Measurements from ENCODE around the gene ADH1A. TPM values are rescaled to one million over a fixed set of nuclear protein-coding genes. Genes with fewer than 3 reads are reported as not detected.
"Not testable (repeated sequence)": the region's sequence is repeated elsewhere in the genome, so short reads cannot be mapped to it uniquely, and the experiment has no call there.

ADH1A gene
- total RNA-seq, result not detected

DNA sequence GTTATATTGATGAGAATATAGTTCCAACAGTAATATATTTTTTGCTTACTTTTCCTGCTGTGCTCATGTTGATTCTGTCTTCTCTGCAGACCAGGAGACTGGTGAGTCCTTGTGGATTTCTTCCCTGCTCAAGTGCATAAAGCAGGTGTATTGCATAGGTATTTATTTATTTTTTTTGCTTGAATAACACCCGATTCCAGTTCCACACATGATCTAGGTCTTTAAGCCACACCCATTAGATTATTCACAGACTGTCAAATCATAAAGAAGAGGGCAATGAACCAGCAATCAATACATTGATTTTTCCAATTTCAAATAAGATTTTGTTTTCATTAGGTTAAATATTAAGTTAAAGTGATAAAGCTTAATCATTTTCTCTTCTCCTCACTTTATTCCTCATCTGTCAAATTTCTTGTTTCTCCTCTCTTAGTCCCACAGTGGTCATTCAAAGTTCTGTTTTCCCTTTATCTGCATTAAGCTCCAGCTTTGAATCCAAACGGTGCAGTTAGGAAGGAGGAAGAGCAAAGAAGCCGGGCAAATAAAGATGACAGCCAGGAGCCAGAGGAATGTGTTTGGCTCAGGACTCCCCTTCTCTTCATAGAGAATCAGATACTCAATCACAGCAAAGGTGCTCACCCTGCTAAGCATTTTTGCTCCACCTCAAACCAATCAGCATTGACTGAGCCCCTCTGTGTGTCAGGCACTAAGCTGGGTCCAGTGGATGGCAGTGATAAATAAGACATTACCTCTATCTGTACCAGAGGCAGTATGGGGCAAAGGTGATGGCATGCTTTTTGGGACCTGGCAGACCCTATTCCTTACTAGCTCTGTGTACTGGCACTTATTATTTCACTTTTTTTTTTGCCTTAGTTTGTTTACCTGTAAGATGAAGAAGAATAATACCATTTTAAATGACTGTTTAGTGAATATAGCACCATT is at the start of gene ADH1A:
Gene ADH1A (minus strand): TSS at position 138 of the 939 bp plus-strand sequence. CDS start 71 bp downstream, at position 67.
- Mint-ChIP-seq H3K4me1 (no peaks in the 10 kb centered on the region), H3K4me3 (no peak within 1 kb of the TSS), H3K9me3 (peaks cover 13% of the 10 kb centered on the region), H3K36me3 (ENCODE audit: low read depth) (no peaks in the 10 kb centered on the region), H3K27me3 (peaks cover 11% of the 10 kb centered on the region), H3K27ac (no peak within 1 kb of the TSS)
- ATAC-seq (replicated peaks), result no peak

DNA sequence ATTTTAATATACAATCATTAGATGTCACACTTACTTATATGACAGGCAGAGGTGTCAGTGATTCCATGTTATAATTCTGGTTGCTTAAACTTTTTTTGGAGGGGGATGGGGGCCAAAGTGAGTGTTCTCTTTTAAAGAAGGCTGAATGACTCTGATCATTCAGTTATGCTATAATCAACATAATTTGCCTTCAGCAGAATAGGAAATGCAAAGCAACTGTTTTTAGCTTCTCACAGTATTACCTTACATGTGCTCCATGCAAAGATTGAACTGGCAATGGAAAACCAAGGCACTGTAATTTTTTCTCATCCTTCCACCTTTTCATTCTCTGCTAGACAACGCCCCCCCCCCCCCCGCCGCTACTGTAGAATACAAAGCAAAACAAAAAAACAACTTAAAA is 48.4 kb upstream of the ADH1A start:
- H3K27me3 Mint-ChIP-seq, result peaks cover 6% of the 10 kb centered on the region
- ATAC-seq (replicated peaks), result no peak
- no peaks in the 10 kb centered on the region for H3K9me3 Mint-ChIP-seq
- H3K4me3 Mint-ChIP-seq, result no peak overlapping the region
- H3K4me1 Mint-ChIP-seq, result no peaks in the 10 kb centered on the region
- no peak overlapping the region for H3K27ac Mint-ChIP-seq
- no peaks in the 10 kb centered on the region for H3K36me3 Mint-ChIP-seq (ENCODE audit: low read depth)

DNA sequence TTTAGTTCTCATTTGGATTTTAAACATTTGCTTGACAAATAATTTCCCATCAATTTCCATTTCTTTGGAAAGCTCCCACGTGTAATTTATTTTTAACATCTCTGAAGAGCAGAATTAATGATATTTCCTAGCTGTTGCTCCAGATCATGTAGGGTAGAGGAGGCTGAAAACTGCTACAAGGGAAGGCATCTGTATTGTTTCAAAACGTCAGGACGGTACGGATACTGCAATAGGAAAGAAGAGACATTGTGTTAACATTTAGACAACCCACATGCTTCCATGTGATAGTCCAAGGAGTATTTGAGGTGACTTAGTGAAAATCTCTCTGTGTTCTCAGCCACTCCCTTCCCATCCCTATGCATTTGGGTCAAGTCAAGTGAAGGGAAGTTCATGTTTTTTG is 45.8 kb upstream of the ADH1A start:
- Mint-ChIP-seq H3K4me1 (no peaks in the 10 kb centered on the region), H3K27ac (no peak overlapping the region), H3K9me3 (no peaks in the 10 kb centered on the region), H3K4me3 (no peak overlapping the region), H3K36me3 (ENCODE audit: low read depth) (no peaks in the 10 kb centered on the region), H3K27me3 (peaks cover 3% of the 10 kb centered on the region)
- ATAC-seq (replicated peaks), result no peak

DNA sequence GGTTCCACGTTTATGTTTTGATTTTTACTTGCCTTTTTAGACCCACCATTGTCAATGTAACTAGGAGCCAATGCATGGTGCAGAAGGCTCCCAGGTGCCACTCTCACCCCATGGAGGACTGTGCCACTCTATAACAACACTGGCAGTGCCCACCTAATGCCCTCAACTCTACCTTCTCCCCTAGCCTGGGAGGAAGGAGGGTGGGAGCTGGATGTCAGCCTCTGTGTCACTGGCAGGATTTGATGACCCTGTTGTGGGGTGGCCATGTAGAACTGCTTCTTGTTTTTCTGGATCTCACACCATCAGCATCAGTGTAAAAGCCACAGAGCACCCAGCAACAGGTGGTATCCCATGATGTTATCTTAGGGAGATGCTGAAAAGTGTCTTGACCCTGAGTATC is 44.1 kb upstream of the ADH1A start:
- Mint-ChIP-seq H3K27ac (no peak overlapping the region), H3K27me3 (no peaks in the 10 kb centered on the region), H3K4me1 (no peaks in the 10 kb centered on the region), H3K36me3 (ENCODE audit: low read depth) (no peaks in the 10 kb centered on the region), H3K9me3 (no peaks in the 10 kb centered on the region), H3K4me3 (no peak overlapping the region)
- no peak for ATAC-seq (replicated peaks)

DNA sequence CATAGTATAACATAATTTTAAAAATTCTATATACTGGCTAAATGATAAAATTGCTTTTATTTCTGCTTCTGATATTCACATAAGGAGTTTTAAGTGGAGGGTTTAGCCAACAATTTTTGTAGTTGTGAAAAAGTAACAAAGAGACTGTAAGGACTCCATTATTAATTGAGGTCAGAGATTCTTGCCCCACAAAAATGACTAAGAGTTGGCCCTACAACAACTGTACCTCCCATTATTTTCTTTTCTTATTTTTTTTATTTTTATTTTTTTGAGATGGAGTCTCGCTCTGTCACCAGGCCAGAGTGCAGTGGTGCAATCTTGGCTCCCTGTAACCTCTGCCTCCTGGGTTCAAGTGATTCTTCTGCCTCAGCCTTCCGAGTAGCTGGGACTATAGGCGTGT is 39.9 kb upstream of the ADH1A start:
- Mint-ChIP-seq H3K27ac (no peak overlapping the region), H3K36me3 (ENCODE audit: low read depth) (no peaks in the 10 kb centered on the region), H3K4me3 (no peak overlapping the region), H3K4me1 (no peaks in the 10 kb centered on the region), H3K9me3 (peaks cover 4% of the 10 kb centered on the region), H3K27me3 (peaks cover 6% of the 10 kb centered on the region)
- no peak for ATAC-seq (replicated peaks)

DNA sequence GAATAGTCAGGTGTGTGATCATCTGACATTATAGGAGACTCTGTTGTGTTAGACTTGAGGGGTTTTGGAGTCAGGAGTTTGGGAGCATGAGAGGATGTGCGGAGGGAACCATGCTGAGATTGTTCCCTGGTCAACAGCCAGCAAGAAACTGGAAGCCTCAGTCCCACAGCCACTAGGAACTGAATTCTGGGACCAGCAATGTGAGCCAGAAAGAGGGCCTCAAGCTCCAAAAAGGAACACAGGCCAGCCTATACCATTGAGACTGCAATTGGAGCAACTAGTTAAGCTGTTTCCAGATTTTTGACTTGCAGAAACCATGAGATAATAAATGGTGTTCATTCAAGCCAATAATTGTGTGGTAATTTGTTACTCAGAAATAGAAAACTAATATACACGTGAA is 39.1 kb upstream of the ADH1A start:
- Mint-ChIP-seq H3K4me1 (no peaks in the 10 kb centered on the region), H3K36me3 (ENCODE audit: low read depth) (no peaks in the 10 kb centered on the region), H3K27ac (no peak overlapping the region), H3K9me3 (peaks cover 4% of the 10 kb centered on the region), H3K4me3 (no peak overlapping the region), H3K27me3 (peaks cover 6% of the 10 kb centered on the region)
- ATAC-seq (replicated peaks), result no peak

DNA sequence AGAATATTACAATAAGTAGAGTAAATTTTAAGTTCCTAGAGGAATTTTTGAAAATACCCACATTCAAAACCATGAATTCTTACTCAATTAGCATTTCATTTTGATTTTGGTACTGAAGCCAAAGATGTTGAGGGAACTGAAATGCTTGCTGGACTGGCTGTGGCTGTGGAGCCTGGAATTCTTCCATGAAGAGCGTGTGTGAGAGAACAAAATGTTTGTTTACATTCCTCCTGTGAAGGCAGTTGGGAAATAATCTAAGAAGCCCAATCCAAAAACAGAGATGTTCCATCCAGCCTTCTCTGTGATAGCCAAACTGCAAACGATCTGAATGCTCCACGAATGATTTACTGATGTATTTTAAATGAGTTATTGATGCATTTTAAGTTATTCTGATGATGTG is 34.2 kb upstream of the ADH1A start:
- H3K27me3 Mint-ChIP-seq, result peaks cover 6% of the 10 kb centered on the region
- H3K36me3 Mint-ChIP-seq (ENCODE audit: low read depth), result no peaks in the 10 kb centered on the region
- no peak overlapping the region for H3K4me3 Mint-ChIP-seq
- no peak overlapping the region for H3K27ac Mint-ChIP-seq
- H3K4me1 Mint-ChIP-seq, result no peaks in the 10 kb centered on the region
- H3K9me3 Mint-ChIP-seq, result peaks cover 4% of the 10 kb centered on the region
- ATAC-seq (replicated peaks), result no peak

DNA sequence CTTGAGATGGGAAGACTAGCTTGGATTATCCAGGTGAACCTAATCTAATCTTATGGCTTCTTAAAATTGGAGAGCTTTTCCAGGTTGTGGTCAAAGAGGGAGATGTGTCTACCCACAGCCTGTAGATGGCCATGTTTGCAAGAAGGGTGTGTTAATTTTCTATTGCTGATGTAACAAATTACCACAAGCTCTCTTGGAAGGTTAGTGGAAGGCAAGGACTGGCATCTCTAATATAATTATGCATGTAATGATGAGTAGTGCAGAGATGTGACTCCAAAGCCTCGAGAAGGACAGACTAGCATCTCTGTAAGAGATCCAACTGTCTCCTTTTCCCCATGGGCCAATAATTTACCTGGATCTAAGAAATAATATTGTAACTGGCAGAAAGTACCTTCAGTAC is 33.6 kb upstream of the ADH1A start:
- Mint-ChIP-seq H3K27ac (no peak overlapping the region), H3K9me3 (peaks cover 4% of the 10 kb centered on the region), H3K4me3 (no peak overlapping the region), H3K4me1 (no peaks in the 10 kb centered on the region), H3K27me3 (peaks cover 7% of the 10 kb centered on the region), H3K36me3 (ENCODE audit: low read depth) (no peaks in the 10 kb centered on the region)
- no peak for ATAC-seq (replicated peaks)

DNA sequence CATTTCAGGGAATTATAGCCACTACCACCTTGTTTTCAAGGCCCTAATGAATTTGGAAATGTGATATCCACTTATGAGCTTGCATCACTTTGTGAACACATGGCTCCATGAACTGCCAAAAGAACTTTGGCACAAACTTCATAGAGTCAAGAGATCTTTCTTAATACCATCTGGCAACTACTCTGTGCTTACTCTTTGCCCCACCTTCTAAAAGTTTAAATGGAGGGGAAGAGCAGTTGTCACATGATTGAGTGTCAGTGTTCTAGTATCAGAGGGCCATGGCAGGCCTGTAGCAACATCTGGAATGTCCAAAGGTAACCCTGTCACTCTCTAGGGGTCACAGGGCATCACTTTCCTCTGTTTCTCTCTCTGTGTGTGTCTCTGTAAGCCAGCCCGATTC is 33.0 kb upstream of the ADH1A start:
- no peak for ATAC-seq (replicated peaks)
- Mint-ChIP-seq H3K9me3 (peaks cover 4% of the 10 kb centered on the region), H3K36me3 (ENCODE audit: low read depth) (no peaks in the 10 kb centered on the region), H3K4me3 (no peak overlapping the region), H3K27me3 (peaks cover 12% of the 10 kb centered on the region), H3K4me1 (no peaks in the 10 kb centered on the region), H3K27ac (no peak overlapping the region)

DNA sequence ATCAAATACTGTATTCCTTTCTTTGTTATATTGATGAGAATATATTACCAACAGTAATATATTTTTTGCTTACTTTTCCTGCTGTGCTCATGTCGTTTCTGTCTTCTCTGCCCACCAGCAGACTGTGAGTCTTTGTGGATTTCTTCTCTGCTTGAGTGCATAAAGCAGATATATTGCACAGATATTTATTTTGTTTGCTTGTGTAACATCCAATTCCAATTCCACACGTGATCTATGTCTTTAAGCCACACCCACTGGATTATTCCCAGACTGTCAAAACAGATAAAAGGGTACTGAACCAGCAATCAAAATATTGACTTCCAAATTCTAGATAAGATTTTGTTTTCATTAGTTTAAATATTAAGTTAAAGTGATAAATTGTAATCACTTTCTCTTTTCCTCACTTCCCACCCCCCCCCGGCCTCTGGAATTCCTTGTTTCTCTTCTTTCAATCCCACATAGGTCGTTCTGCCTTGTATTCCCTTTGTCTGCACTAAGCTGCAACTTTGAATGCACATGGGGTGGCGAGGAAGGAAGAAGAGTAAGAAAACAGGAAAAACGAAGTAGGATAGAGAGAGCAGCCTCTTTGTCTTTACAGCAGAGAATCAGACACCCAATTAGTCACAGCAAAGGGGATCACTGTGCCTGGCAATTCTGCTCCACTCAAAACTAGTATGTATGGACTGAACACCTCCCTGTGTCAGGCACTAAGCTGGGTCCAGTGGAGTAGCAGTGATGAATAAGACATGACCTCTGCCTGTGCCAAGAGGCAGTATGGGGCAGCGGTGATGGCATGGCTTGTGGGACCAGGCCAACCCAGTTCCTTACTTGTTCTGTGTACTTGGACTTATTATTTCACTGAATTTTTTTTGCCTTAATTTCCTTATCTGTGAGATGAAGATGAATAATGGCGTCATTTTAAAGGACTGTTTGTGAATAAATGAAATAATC is 30.7 kb upstream of the ADH1A start, which contains the start of gene ADH1B:
Gene ADH1B (minus strand): TSS at position 161 of the 951 bp plus-strand sequence. CDS start 70 bp downstream, at position 91.
- no peak for ATAC-seq (replicated peaks)
- Mint-ChIP-seq H3K4me1 (no peaks in the 10 kb centered on the region), H3K36me3 (ENCODE audit: low read depth) (no peaks in the 10 kb centered on the region), H3K9me3 (peaks cover 3% of the 10 kb centered on the region), H3K27me3 (peaks cover 11% of the 10 kb centered on the region), H3K4me3 (no peak within 1 kb of the TSS), H3K27ac (no peak within 1 kb of the TSS)

DNA sequence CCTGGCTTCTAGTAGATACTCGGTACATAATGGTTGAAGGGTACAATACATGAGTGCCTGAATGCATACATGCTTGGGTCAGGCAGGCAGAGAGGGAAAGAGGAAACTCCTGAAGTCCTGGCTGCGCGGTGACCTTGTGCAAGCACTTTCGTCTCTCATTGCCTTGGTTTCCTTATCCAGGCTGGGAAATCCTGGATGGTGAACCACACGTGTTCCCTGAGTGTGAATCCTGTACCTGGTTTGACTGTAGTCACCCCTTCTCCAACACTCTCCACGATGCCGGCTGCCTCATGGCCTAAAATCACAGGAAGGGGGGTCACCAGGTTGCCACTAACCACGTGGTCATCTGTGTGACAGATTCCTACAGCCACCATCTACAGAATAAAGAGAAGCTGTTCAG is 27.0 kb upstream of the ADH1A start:
- not testable (repeated sequence) for H3K4me3 Mint-ChIP-seq; H3K27me3 Mint-ChIP-seq; ATAC-seq (replicated peaks); H3K27ac Mint-ChIP-seq; H3K9me3 Mint-ChIP-seq; H3K4me1 Mint-ChIP-seq; H3K36me3 Mint-ChIP-seq (ENCODE audit: low read depth)

DNA sequence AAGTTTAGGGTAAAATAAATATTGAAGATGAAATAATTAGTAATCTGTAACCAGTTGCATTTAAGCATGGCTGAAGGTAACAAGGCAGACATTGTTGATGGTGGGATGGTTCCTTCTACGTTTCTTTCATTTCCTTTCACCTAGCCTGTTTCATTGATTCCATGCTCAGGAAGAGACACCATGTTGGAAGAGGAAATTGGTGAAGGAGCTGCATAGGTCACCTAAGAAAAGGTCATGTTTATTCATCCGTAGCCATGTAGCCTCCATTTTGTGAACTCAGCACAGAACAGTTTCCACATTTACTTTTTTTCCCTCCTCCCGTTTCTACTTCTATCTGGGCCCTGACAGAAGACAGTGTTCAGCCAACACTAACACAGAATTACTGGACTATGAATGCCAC is 26.6 kb upstream of the ADH1A start:
- Mint-ChIP-seq H3K9me3 (no peaks in the 10 kb centered on the region), H3K4me1 (no peaks in the 10 kb centered on the region), H3K27me3 (peaks cover 5% of the 10 kb centered on the region), H3K4me3 (no peak overlapping the region), H3K36me3 (ENCODE audit: low read depth) (no peaks in the 10 kb centered on the region), H3K27ac (no peak overlapping the region)
- ATAC-seq (replicated peaks), result no peak

DNA sequence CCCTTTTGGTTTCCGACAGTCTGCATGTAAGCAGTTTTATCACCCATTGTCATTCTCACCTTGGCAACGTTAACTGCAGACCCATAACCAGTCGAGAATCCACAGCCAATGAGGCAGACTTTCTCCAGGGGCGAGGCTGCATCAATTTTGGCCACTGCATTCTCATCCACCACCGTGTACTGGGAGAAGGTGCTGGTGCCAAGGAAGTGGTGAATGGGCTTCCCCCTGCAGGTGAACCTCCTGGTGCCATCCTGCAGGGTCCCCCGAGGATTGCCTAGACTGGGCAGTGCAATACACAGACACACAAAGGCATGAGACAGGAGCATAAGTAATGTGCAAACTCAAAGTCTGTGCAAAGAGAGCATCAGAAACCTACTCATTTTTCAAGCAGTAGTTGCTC is 25.1 kb upstream of the ADH1A start:
- H3K27me3 Mint-ChIP-seq, result peaks cover 5% of the 10 kb centered on the region
- ATAC-seq (replicated peaks), result no peak
- no peaks in the 10 kb centered on the region for H3K36me3 Mint-ChIP-seq (ENCODE audit: low read depth)
- no peak overlapping the region for H3K27ac Mint-ChIP-seq
- no peak overlapping the region for H3K4me3 Mint-ChIP-seq
- no peaks in the 10 kb centered on the region for H3K9me3 Mint-ChIP-seq
- no peaks in the 10 kb centered on the region for H3K4me1 Mint-ChIP-seq

DNA sequence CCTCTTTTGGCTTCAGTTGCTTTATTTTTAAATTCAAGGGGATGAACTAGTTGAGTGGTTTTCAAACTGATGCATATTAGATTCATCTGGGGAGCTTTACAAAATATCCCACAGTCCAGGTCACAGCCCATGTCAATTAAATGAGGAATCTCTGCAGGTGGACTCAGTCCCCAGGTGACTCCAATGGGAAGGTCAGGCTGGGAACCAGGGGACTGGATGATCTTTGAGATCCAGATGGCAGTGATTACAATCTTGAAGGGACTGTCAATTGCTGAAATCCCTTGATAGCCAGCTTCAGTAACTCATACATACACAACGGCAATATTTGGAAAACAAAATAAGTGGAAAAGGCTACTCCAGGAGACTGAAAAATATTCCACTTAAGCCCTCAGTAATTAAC is 23.4 kb upstream of the ADH1A start:
- H3K9me3 Mint-ChIP-seq, result no peaks in the 10 kb centered on the region
- no peak for ATAC-seq (replicated peaks)
- peaks cover 6% of the 10 kb centered on the region for H3K27me3 Mint-ChIP-seq
- H3K36me3 Mint-ChIP-seq (ENCODE audit: low read depth), result no peaks in the 10 kb centered on the region
- H3K4me3 Mint-ChIP-seq, result no peak overlapping the region
- H3K27ac Mint-ChIP-seq, result no peak overlapping the region
- no peaks in the 10 kb centered on the region for H3K4me1 Mint-ChIP-seq

DNA sequence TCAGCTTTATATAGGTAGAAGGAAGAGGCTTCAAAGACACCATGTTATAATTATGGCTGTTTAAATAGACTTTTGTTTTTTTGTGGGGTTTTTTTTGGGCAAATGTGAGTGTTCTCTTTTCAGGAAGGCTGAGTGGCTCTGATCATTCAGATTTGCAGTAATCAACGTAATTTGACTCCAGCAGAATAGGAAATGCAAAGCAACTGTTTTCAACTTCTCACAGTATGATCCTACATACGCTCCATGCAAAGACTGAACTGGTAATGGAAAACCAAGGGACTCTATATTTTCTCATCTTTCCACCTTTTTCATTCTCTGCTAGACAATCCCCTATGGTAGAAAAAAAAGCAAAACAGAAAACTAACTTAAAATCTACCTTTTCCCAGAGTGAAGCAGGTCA is 19.6 kb upstream of the ADH1A start:
- no peaks in the 10 kb centered on the region for H3K4me1 Mint-ChIP-seq
- H3K27ac Mint-ChIP-seq, result no peak overlapping the region
- H3K9me3 Mint-ChIP-seq, result no peaks in the 10 kb centered on the region
- H3K36me3 Mint-ChIP-seq (ENCODE audit: low read depth), result no peaks in the 10 kb centered on the region
- ATAC-seq (replicated peaks), result no peak
- no peak overlapping the region for H3K4me3 Mint-ChIP-seq
- peaks cover 10% of the 10 kb centered on the region for H3K27me3 Mint-ChIP-seq

Measured in activated T-helper 17 cell treated with anti-CD3 and anti-CD28 coated beads, Interleukin-2, amount 50 U/mL, for 72 hours (primary cell).